Measurements from ENCODE around the gene GRAMD1B.
A peak's percentile ranks its signal among the peaks of the same experiment; 100 is the strongest.

GRAMD1B gene

GRCh38 chr11:123624974-123625373 lies 194.9 kb downstream of the GRAMD1B start:
- Histone ChIP-seq H3K14ac (ENCODE audit: low read length) (no peak overlapping the region), H2BK15ac (ENCODE audit: low read length) (no peak overlapping the region), H3K4me1 (ENCODE audit: control insufficient read depth in 2 of 2, insufficient read depth in 1 of 2, low read depth in 1 of 2, low read length in 2 of 2) (no peaks in the 10 kb centered on the region), H3K36me3 (replicated peaks in 1 of 2; ENCODE audit: control insufficient read depth in 2 of 2, insufficient read depth in 2 of 2, low read length in 2 of 2) (peaks cover 0 to 26% of the 10 kb centered on the region in 2 donors), H3K9me3 (replicated peaks in 1 of 2; ENCODE audit: control insufficient read depth in 2 of 2, insufficient read depth in 1 of 2, low read depth in 1 of 2, low read length in 2 of 2) (no peaks in the 10 kb centered on the region), H4K91ac (ENCODE audit: low read depth, low read length, poor library complexity) (no peak overlapping the region), H3K27me3 (ENCODE audit: control insufficient read depth in 3 of 3, insufficient read depth in 3 of 3, low read depth in 1 of 3, low read length in 3 of 3) (peaks cover 0 to 1% (median 0%) of the 10 kb centered on the region in 3 experiments), H4K8ac (ENCODE audit: low read depth, low read length) (no peak overlapping the region), H3K79me1 (ENCODE audit: low read depth, low read length) (no peaks in the 10 kb centered on the region), H2BK120ac (ENCODE audit: low read depth, low read length) (no peak overlapping the region), H2BK5ac (ENCODE audit: low read length) (no peak overlapping the region), H3K18ac (ENCODE audit: low read length) (no peak overlapping the region), H3K4ac (ENCODE audit: low read length) (no peak overlapping the region), H2AK5ac (ENCODE audit: low read depth, low read length) (no peak overlapping the region), H3K4me2 (ENCODE audit: insufficient read depth, low read length, poor library complexity, severe bottlenecking) (no peak overlapping the region), H3K4me3 (ENCODE audit: low read length in 2 of 2) (no peak overlapping the region), H2BK12ac (ENCODE audit: low read length) (no peak overlapping the region), H3K27ac (replicated peaks; ENCODE audit: low read length) (no peak overlapping the region), H3K23ac (ENCODE audit: low read depth, low read length, poor library complexity) (no peak overlapping the region), H2AFZ (ENCODE audit: low read length) (no peak overlapping the region), H3K9ac (ENCODE audit: low read depth, low read length, poor library complexity) (no peak overlapping the region)
- WGBS, 2 donors (ENCODE audit: extremely low coverage in 2 of 2, insufficient read length in 2 of 2, insufficient replicate concordance in 1 of 2): no CpG with 5 or more reads among the region's 2 CpGs
- DNase-seq (ENCODE audit: low spot score): no peak

DNA sequence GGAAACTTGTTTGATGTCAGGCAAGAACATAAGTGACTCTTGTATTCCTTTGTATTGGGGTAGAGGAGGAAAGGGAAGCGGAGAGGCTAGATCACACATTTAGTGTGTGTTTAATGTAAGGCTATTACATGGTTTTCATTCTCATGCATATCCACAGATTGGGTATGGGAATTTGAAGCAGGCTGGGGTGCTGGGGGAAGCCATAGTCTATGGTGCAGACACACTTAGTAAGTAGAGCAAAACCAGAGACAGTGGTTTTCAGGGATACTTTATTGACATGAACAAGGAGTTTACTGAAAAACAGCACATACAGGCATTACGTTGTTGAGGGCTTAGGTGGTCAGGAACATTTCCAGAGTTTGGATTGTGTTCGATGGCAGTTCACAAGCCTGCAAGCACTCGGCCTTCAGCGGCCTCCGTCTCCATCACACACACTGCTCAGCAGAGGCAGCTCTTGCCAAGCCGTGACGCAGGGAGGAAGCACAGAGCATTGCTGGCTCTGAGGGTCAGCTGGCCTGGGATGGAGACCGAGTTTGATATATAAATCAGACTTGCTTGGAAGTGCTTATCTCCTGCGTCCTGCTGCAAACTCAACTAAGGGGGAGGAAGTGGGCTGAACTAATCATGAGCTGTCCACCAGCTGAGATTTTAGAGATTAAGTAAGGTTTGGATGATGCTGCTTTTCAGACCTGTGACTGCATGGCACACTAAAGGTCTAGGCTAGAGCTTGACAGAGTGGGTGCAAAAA lies 199.0 kb downstream of the GRAMD1B start:
- Histone ChIP-seq H2BK5ac (ENCODE audit: low read length) (no peak overlapping the region), H3K23ac (ENCODE audit: low read depth, low read length, poor library complexity) (peak overlapping the region; percentile 53), H2AFZ (ENCODE audit: low read length) (no peak overlapping the region), H4K8ac (ENCODE audit: low read depth, low read length) (no peak overlapping the region), H3K36me3 (replicated peaks in 1 of 2; ENCODE audit: control insufficient read depth in 2 of 2, insufficient read depth in 2 of 2, low read length in 2 of 2) (peaks cover 0 to 10% of the 10 kb centered on the region in 2 donors), H3K4me2 (ENCODE audit: insufficient read depth, low read length, poor library complexity, severe bottlenecking) (no peak overlapping the region), H3K4ac (ENCODE audit: low read length) (no peak overlapping the region), H2BK120ac (ENCODE audit: low read depth, low read length) (no peak overlapping the region), H3K9me3 (replicated peaks in 1 of 2; ENCODE audit: control insufficient read depth in 2 of 2, insufficient read depth in 1 of 2, low read depth in 1 of 2, low read length in 2 of 2) (no peaks in the 10 kb centered on the region), H3K14ac (ENCODE audit: low read length) (peak overlapping the region; percentile 57), H3K79me1 (ENCODE audit: low read depth, low read length) (no peaks in the 10 kb centered on the region), H3K18ac (ENCODE audit: low read length) (peak overlapping the region; percentile 56), H3K27ac (replicated peaks; ENCODE audit: low read length) (no peak overlapping the region), H2BK15ac (ENCODE audit: low read length) (no peak overlapping the region), H4K91ac (ENCODE audit: low read depth, low read length, poor library complexity) (no peak overlapping the region), H2BK12ac (ENCODE audit: low read length) (no peak overlapping the region), H3K4me3 (ENCODE audit: low read length in 2 of 2) (no peak overlapping the region), H3K9ac (ENCODE audit: low read depth, low read length, poor library complexity) (no peak overlapping the region), H2AK5ac (ENCODE audit: low read depth, low read length) (no peak overlapping the region), H3K27me3 (ENCODE audit: control insufficient read depth in 3 of 3, insufficient read depth in 3 of 3, low read depth in 1 of 3, low read length in 3 of 3) (peaks cover 0 to 4% (median 0%) of the 10 kb centered on the region in 3 experiments), H3K4me1 (ENCODE audit: control insufficient read depth in 2 of 2, insufficient read depth in 1 of 2, low read depth in 1 of 2, low read length in 2 of 2) (peaks cover 0 to 4% of the 10 kb centered on the region in 2 donors)
- no CpG with 5 or more reads among the region's 10 CpGs for WGBS, 2 donors (ENCODE audit: extremely low coverage in 2 of 2, insufficient read length in 2 of 2, insufficient replicate concordance in 1 of 2)
- no peak for DNase-seq (ENCODE audit: low spot score)

GRCh38 chr11:123630126-123630608 lies 200.1 kb downstream of the GRAMD1B start:
- Histone ChIP-seq H2BK15ac (ENCODE audit: low read length) (no peak overlapping the region), H4K91ac (ENCODE audit: low read depth, low read length, poor library complexity) (no peak overlapping the region), H3K9me3 (replicated peaks in 1 of 2; ENCODE audit: control insufficient read depth in 2 of 2, insufficient read depth in 1 of 2, low read depth in 1 of 2, low read length in 2 of 2) (no peaks in the 10 kb centered on the region), H3K79me1 (ENCODE audit: low read depth, low read length) (no peaks in the 10 kb centered on the region), H3K23ac (ENCODE audit: low read depth, low read length, poor library complexity) (no peak overlapping the region), H3K36me3 (replicated peaks in 1 of 2; ENCODE audit: control insufficient read depth in 2 of 2, insufficient read depth in 2 of 2, low read length in 2 of 2) (peaks cover 0 to 7% of the 10 kb centered on the region in 2 donors), H3K4me1 (ENCODE audit: control insufficient read depth in 2 of 2, insufficient read depth in 1 of 2, low read depth in 1 of 2, low read length in 2 of 2) (peaks cover 0 to 4% of the 10 kb centered on the region in 2 donors), H3K18ac (ENCODE audit: low read length) (no peak overlapping the region), H2BK120ac (ENCODE audit: low read depth, low read length) (no peak overlapping the region), H2AK5ac (ENCODE audit: low read depth, low read length) (no peak overlapping the region), H2BK12ac (ENCODE audit: low read length) (no peak overlapping the region), H2AFZ (ENCODE audit: low read length) (no peak overlapping the region), H3K27me3 (ENCODE audit: control insufficient read depth in 3 of 3, insufficient read depth in 3 of 3, low read depth in 1 of 3, low read length in 3 of 3) (peaks cover 0 to 4% (median 0%) of the 10 kb centered on the region in 3 experiments), H3K4me3 (ENCODE audit: low read length in 2 of 2) (no peak overlapping the region), H3K4ac (ENCODE audit: low read length) (no peak overlapping the region), H3K27ac (replicated peaks; ENCODE audit: low read length) (no peak overlapping the region), H3K14ac (ENCODE audit: low read length) (no peak overlapping the region), H2BK5ac (ENCODE audit: low read length) (no peak overlapping the region), H4K8ac (ENCODE audit: low read depth, low read length) (no peak overlapping the region), H3K9ac (ENCODE audit: low read depth, low read length, poor library complexity) (no peak overlapping the region), H3K4me2 (ENCODE audit: insufficient read depth, low read length, poor library complexity, severe bottlenecking) (no peak overlapping the region)
- WGBS, 2 donors (ENCODE audit: extremely low coverage in 2 of 2, insufficient read length in 2 of 2, insufficient replicate concordance in 1 of 2): no CpG with 5 or more reads among the region's 3 CpGs
- DNase-seq (ENCODE audit: low spot score): no peak

GRCh38 chr11:123640029-123640428 lies 210.0 kb downstream of the GRAMD1B start:
- DNase-seq (ENCODE audit: low spot score): no peak
- H3K27ac ChIP-seq (replicated peaks; ENCODE audit: low read length): no peak overlapping the region
- H3K9ac ChIP-seq (ENCODE audit: low read depth, low read length, poor library complexity): no peak overlapping the region
- H3K36me3 ChIP-seq (replicated peaks in 1 of 2; ENCODE audit: control insufficient read depth in 2 of 2, insufficient read depth in 2 of 2, low read length in 2 of 2): no peaks in the 10 kb centered on the region
- no peak overlapping the region for H4K91ac ChIP-seq (ENCODE audit: low read depth, low read length, poor library complexity)
- no peaks in the 10 kb centered on the region for H3K9me3 ChIP-seq (replicated peaks in 1 of 2; ENCODE audit: control insufficient read depth in 2 of 2, insufficient read depth in 1 of 2, low read depth in 1 of 2, low read length in 2 of 2)
- peak overlapping the region; percentile 13 for H2BK5ac ChIP-seq (ENCODE audit: low read length)
- H3K23ac ChIP-seq (ENCODE audit: low read depth, low read length, poor library complexity): no peak overlapping the region
- no peak overlapping the region for H3K4me2 ChIP-seq (ENCODE audit: insufficient read depth, low read length, poor library complexity, severe bottlenecking)
- no CpG with 5 or more reads among the region's 5 CpGs for WGBS, 2 donors (ENCODE audit: extremely low coverage in 2 of 2, insufficient read length in 2 of 2, insufficient replicate concordance in 1 of 2)
- H3K27me3 ChIP-seq (ENCODE audit: control insufficient read depth in 3 of 3, insufficient read depth in 3 of 3, low read depth in 1 of 3, low read length in 3 of 3): peaks cover 0 to 18% (median 0%) of the 10 kb centered on the region in 3 experiments
- H2AFZ ChIP-seq (ENCODE audit: low read length): no peak overlapping the region
- H2BK15ac ChIP-seq (ENCODE audit: low read length): no peak overlapping the region
- H2AK5ac ChIP-seq (ENCODE audit: low read depth, low read length): no peak overlapping the region
- no peak overlapping the region for H2BK120ac ChIP-seq (ENCODE audit: low read depth, low read length)
- no peak overlapping the region for H3K4ac ChIP-seq (ENCODE audit: low read length)
- H3K4me3 ChIP-seq (ENCODE audit: low read length in 2 of 2): no peak overlapping the region
- H3K14ac ChIP-seq (ENCODE audit: low read length): no peak overlapping the region
- no peak overlapping the region for H2BK12ac ChIP-seq (ENCODE audit: low read length)
- no peaks in the 10 kb centered on the region for H3K79me1 ChIP-seq (ENCODE audit: low read depth, low read length)
- no peak overlapping the region for H4K8ac ChIP-seq (ENCODE audit: low read depth, low read length)
- peaks cover 1 to 4% of the 10 kb centered on the region in 2 donors for H3K4me1 ChIP-seq (ENCODE audit: control insufficient read depth in 2 of 2, insufficient read depth in 1 of 2, low read depth in 1 of 2, low read length in 2 of 2)
- H3K18ac ChIP-seq (ENCODE audit: low read length): no peak overlapping the region
